Measurements from ENCODE around the gene EEF1A2. TPM values are rescaled to one million over a fixed set of nuclear protein-coding genes. Genes with fewer than 3 reads are reported as not detected.

The EEF1A2 gene
- total and polyA plus RNA-seq, 2 experiments from 2014 or later: 1.3 to 37.1 TPM

GRCh38 chr20:63449796-63450730 lies 48.8 kb downstream of the EEF1A2 start (continued):
- TF ChIP-seq ZNF462 (CRISPR knock-in tag; IDR thresholded peaks at IDR 0.05): no peak
- TF ChIP-seq CREB1 (CRISPR knock-in tag; IDR thresholded peaks at IDR 0.05; ENCODE audit: low read depth): no peak
- TF ChIP-seq ETS1 (IDR thresholded peaks at IDR 0.05): no peak
- no peak for TF ChIP-seq POLR2AphosphoS5 (IDR thresholded peaks at IDR 0.05; ENCODE audit: low read depth)
- no peak for TF ChIP-seq EZH2phosphoT487 (IDR thresholded peaks at IDR 0.05; ENCODE audit: unreplicated experiment)
- no peak for TF ChIP-seq ZNF114 (CRISPR knock-in tag; IDR thresholded peaks at IDR 0.05)
- TF ChIP-seq NANOG (IDR thresholded peaks at IDR 0.05; ENCODE audit: borderline replicate concordance): no peak
- no peak for TF ChIP-seq ZNF331 (CRISPR knock-in tag; IDR thresholded peaks at IDR 0.05; ENCODE audit: low read depth)
- no peak for TF ChIP-seq REST (IDR thresholded peaks at IDR 0.05; ENCODE audit: unreplicated experiment)
- no peak for TF ChIP-seq EZH2 (IDR thresholded peaks at IDR 0.05; ENCODE audit: low read depth, unreplicated experiment)

Data from GM23338 (cell line).